H1 (cell line): Measurements from ENCODE around the gene ADGRA3. TPM values are rescaled to one million over a fixed set of nuclear protein-coding genes. Genes with fewer than 3 reads are reported as not detected.

Experiments used
- CTCF ChIA-PET: fragments of 300-600 bp; sonication (Branson Sonifier 250); formaldehyde crosslinking; loops from one replicate; lab custom pipeline; 2021; ENCODE audit not compliant: partially characterized antibody; lab: Charles Lee
- POLR2A ChIA-PET: fragments of 300-600 bp; sonication (Branson Sonifier 250); formaldehyde crosslinking; loops from one replicate; lab custom pipeline; 2021; ENCODE audit warnings: inconsistent platforms; ENCODE audit not compliant: partially characterized antibody; lab: Charles Lee
- DNase-seq, 2 experiments: peaks; one replicate each; pipeline versions ENCODE4 v3.0.0 to v3.0.0-alpha.2; 2010 to 2022; ENCODE audit warnings: low spot score in 2 of 2, low read depth in 1 of 2, mixed read lengths in 1 of 2
- FAIRE-seq: peaks from 2 replicates; lab custom pipeline; 2011; peaks lifted over from hg19 to GRCh38; lab: Jason Lieb, UNC
- H2AFZ ChIP-seq: 2 replicates; pipeline ENCODE4 v1.8.1; 2012; ENCODE audit warnings: low read length, inconsistent platforms
- H2AK5ac ChIP-seq: 2 replicates; pipeline ENCODE4 v1.6.1; 2013; ENCODE audit warnings: low read depth, low read length
- H2BK120ac ChIP-seq: replicated peaks from 2 replicates; pipeline ENCODE3; 2013; ENCODE audit warnings: low read depth, low read length, inconsistent platforms
- H2BK12ac ChIP-seq: 2 replicates; pipeline ENCODE4 v1.6.1; 2013; ENCODE audit warnings: low read depth, low read length
- H2BK15ac ChIP-seq: 2 replicates; pipeline ENCODE4 v1.6.1; 2013; ENCODE audit warnings: low read length
- H2BK20ac ChIP-seq: 2 replicates; pipeline ENCODE4 v1.6.1; 2013; ENCODE audit warnings: low read length
- H2BK5ac ChIP-seq: 2 replicates; pipeline ENCODE4 v1.6.1; 2013; ENCODE audit warnings: low read depth, low read length
- H3K14ac ChIP-seq: 2 replicates; pipeline ENCODE4 v1.6.1; 2013; ENCODE audit warnings: inconsistent platforms; ENCODE audit not compliant: insufficient read length
- H3K18ac ChIP-seq: 2 replicates; pipeline ENCODE4 v1.6.1; 2013; ENCODE audit warnings: low read length; ENCODE audit errors: extremely low read depth
- H3K23ac ChIP-seq: 2 replicates; pipeline ENCODE4 v1.6.1; 2013; ENCODE audit warnings: inconsistent platforms; ENCODE audit not compliant: insufficient read length
- H3K23me2 ChIP-seq: 2 replicates; pipeline ENCODE4 v1.6.1; 2013; ENCODE audit warnings: low read depth, low read length
- H3K27ac ChIP-seq: 2 replicates; pipeline ENCODE4 v1.6.1; 2011; ENCODE audit warnings: low read depth, low read length, inconsistent platforms
- H3K27me3 ChIP-seq, 4 experiments: replicated peaks in 1 of 4; 1 replicate in 1 of 4; 2 replicates in 3 of 4; pipeline versions ENCODE4 v1.6.1 to v1.8.1; 2011 to 2013; ENCODE audit warnings: low read length in 3 of 4, mild to moderate bottlenecking in 3 of 4, inconsistent platforms in 2 of 4, mixed read lengths in 2 of 4, moderate library complexity in 1 of 4; ENCODE audit not compliant: control insufficient read depth in 3 of 4, insufficient read depth in 3 of 4; ENCODE audit errors: extremely low read depth in 1 of 4
- H3K36me3 ChIP-seq, 4 experiments: 2 replicates each; pipeline versions ENCODE4 v1.6.1 to v1.8.1; 2011 to 2013; ENCODE audit warnings: mild to moderate bottlenecking in 4 of 4, low read length in 3 of 4, moderate library complexity in 2 of 4, control low read depth in 1 of 4, inconsistent platforms in 1 of 4; ENCODE audit not compliant: insufficient read depth in 4 of 4, control insufficient read depth in 2 of 4
- H3K4ac ChIP-seq: replicated peaks from 2 replicates; pipeline ENCODE3; 2013; ENCODE audit warnings: low read length, low read depth, mixed read lengths, inconsistent platforms; ENCODE audit not compliant: insufficient read length
- H3K4me1 ChIP-seq, 4 experiments: replicated peaks in 1 of 4; 1 replicate in 1 of 4; 2 replicates in 3 of 4; pipeline versions ENCODE4 v1.6.1 to v1.8.1; 2011 to 2013; ENCODE audit warnings: low read length in 3 of 4, inconsistent platforms in 2 of 4, mixed read lengths in 1 of 4; ENCODE audit not compliant: insufficient read depth in 4 of 4, control insufficient read depth in 3 of 4
- H3K4me2 ChIP-seq, 2 experiments: 2 replicates each; pipeline versions ENCODE4 v1.6.1 to v1.8.1; 2011 to 2013; ENCODE audit warnings: low read depth in 2 of 2, low read length in 2 of 2, control low read depth in 1 of 2, inconsistent platforms in 1 of 2, mild to moderate bottlenecking in 1 of 2; ENCODE audit not compliant: insufficient read depth in 1 of 2
- H3K4me3 ChIP-seq, 4 experiments: fragments of 200-600, 300-600 bp in 1 of 4; sonication (generic), shearing (Covaris generic), sonication (Bioruptor Twin) in 1 of 4; 2 replicates each; pipeline versions ENCODE4 v1.5.1 to v1.8.1; 2011 to 2016; ENCODE audit warnings: low read length in 4 of 4, low read depth in 3 of 4, control low read depth in 2 of 4, inconsistent platforms in 2 of 4, mild to moderate bottlenecking in 2 of 4, mixed read lengths in 1 of 4, moderate library complexity in 1 of 4; ENCODE audit not compliant: insufficient read depth in 2 of 4; ENCODE audit errors: extremely low read depth in 1 of 4
- H3K56ac ChIP-seq: replicated peaks from 2 replicates; pipeline ENCODE3; 2013; ENCODE audit warnings: low read depth, mild to moderate bottlenecking, mixed read lengths, low read length, inconsistent platforms; ENCODE audit not compliant: insufficient read length
- H3K79me1 ChIP-seq: 2 replicates; pipeline ENCODE4 v1.6.1; 2013; ENCODE audit warnings: low read depth, low read length, control low read depth
- H3K79me2 ChIP-seq, 2 experiments: 2 replicates each; pipeline versions ENCODE4 v1.6.1 to v1.8.1; 2012 to 2013; ENCODE audit warnings: low read length in 2 of 2, mild to moderate bottlenecking in 2 of 2, inconsistent platforms in 1 of 2; ENCODE audit not compliant: insufficient read depth in 2 of 2, control insufficient read depth in 1 of 2
- H3K9ac ChIP-seq, 4 experiments: replicated peaks in 1 of 4; 1 replicate in 1 of 4; 2 replicates in 3 of 4; pipeline versions ENCODE4 v1.6.1 to v1.8.1; 2011 to 2013; ENCODE audit warnings: low read depth in 3 of 4, low read length in 3 of 4, control low read depth in 2 of 4, mild to moderate bottlenecking in 2 of 4, moderate library complexity in 2 of 4, inconsistent platforms in 1 of 4; ENCODE audit errors: extremely low read depth in 1 of 4
- H3K9me3 ChIP-seq, 2 experiments: 2 replicates each; pipeline versions ENCODE4 v1.6.1 to v1.8.1; 2012 to 2013; ENCODE audit warnings: mild to moderate bottlenecking in 2 of 2, moderate library complexity in 2 of 2, control low read depth in 1 of 2, inconsistent platforms in 1 of 2, low read depth in 1 of 2, low read length in 1 of 2, mixed read lengths in 1 of 2; ENCODE audit not compliant: insufficient read depth in 2 of 2
- H4K20me1 ChIP-seq, 2 experiments: replicated peaks in 1 of 2; 2 replicates each; pipeline versions ENCODE3 to v1.8.1; 2011 to 2013; ENCODE audit warnings: inconsistent platforms in 2 of 2, low read length in 2 of 2, mild to moderate bottlenecking in 1 of 2; ENCODE audit not compliant: insufficient read depth in 2 of 2, control insufficient read depth in 1 of 2
- H4K5ac ChIP-seq: 2 replicates; pipeline ENCODE4 v1.6.1; 2013; ENCODE audit warnings: low read length, low read depth, mixed read lengths, inconsistent platforms; ENCODE audit not compliant: insufficient read length
- H4K8ac ChIP-seq: 2 replicates; pipeline ENCODE4 v1.8.0; 2013; ENCODE audit warnings: mild to moderate bottlenecking, moderate library complexity, low read length, inconsistent platforms; ENCODE audit not compliant: insufficient read depth; ENCODE audit errors: extremely low read depth
- H4K91ac ChIP-seq: replicated peaks from 2 replicates; pipeline ENCODE3; 2013; ENCODE audit warnings: low read length, mixed read lengths, inconsistent platforms; ENCODE audit not compliant: insufficient read length
- CTBP2 ChIP-seq: IDR thresholded peaks from 2 replicates; pipeline ENCODE4 v1.7.0; 2011; ENCODE audit warnings: borderline replicate concordance, mild to moderate bottlenecking, moderate library complexity, mixed read lengths, low read length; ENCODE audit not compliant: insufficient read depth, insufficient read length
- E2F6 ChIP-seq: IDR thresholded peaks from 2 replicates; pipeline ENCODE4 v1.6.1; 2012; ENCODE audit warnings: inconsistent platforms
- FOSL1 ChIP-seq: IDR thresholded peaks from 2 replicates; pipeline ENCODE4 v1.6.1; 2011; ENCODE audit warnings: mild to moderate bottlenecking, low read depth, low read length, moderate library complexity; ENCODE audit not compliant: insufficient read depth
- GTF2F1 ChIP-seq: IDR thresholded peaks from 2 replicates; pipeline ENCODE4 v1.6.1; 2012; ENCODE audit warnings: low read depth, low read length, improper control_type of control experiment, borderline replicate concordance
- JUN ChIP-seq: IDR thresholded peaks from 2 replicates; pipeline ENCODE4 v1.6.1; 2011; ENCODE audit warnings: low read depth, mild to moderate bottlenecking, improper control_type of control experiment, low read length
- PHF8 ChIP-seq: fragments of 200-600 bp; sonication (generic); conservative IDR thresholded peaks from 2 replicates; pipeline ENCODE4 v1.7.1; 2012; ENCODE audit warnings: low read depth, mild to moderate bottlenecking, inconsistent platforms, low read length, moderate library complexity
- SIN3A ChIP-seq, 2 experiments: IDR thresholded peaks in 1 of 2; conservative IDR thresholded peaks in 1 of 2; 2 replicates each; pipeline ENCODE4 v1.6.1; 2011 to 2012; ENCODE audit warnings: low read length in 2 of 2, improper control_type of control experiment in 1 of 2, low read depth in 1 of 2, mild to moderate bottlenecking in 1 of 2
- SIRT6 ChIP-seq: IDR thresholded peaks from one replicate; pipeline ENCODE4 v1.7.1; 2012; ENCODE audit warnings: low read length, inconsistent platforms
- TAF1 ChIP-seq: IDR thresholded peaks from 2 replicates; pipeline ENCODE4 v1.6.1; 2011; ENCODE audit warnings: mild to moderate bottlenecking, low read depth, low read length
- TAF7 ChIP-seq: optimal IDR thresholded peaks from 2 replicates; pipeline ENCODE3; 2011; ENCODE audit warnings: low read depth, mild to moderate bottlenecking, inconsistent platforms, low read length, moderate library complexity, borderline replicate concordance
- ZNF274 ChIP-seq: IDR thresholded peaks from 2 replicates; pipeline ENCODE4 v1.7.0; 2012; ENCODE audit warnings: low read length, borderline replicate concordance; ENCODE audit errors: extremely low read depth
- WGBS, 2 experiments: shearing (Covaris generic) in 1 of 2; methylation state at CpG; one replicate each; pipeline versions ENCODE4 v1.1.6 to v1.1.7; 2013 to 2015; ENCODE audit warnings: low lambda C conversion rate in 2 of 2, mixed read lengths in 2 of 2, inconsistent platforms in 1 of 2, low coverage in 1 of 2, missing lambda C conversion rate in 1 of 2; ENCODE audit not compliant: insufficient replicate concordance in 2 of 2, insufficient coverage in 1 of 2, insufficient read length in 1 of 2; ENCODE audit errors: extremely low coverage in 1 of 2, missing lambda C conversion rate in 1 of 2; 5-methylcytosine and 5-hydroxymethylcytosine counted together
- polyA plus RNA-seq, 7 experiments: library from polyadenylated mRNA; depleted of rRNA in 3 of 7; stranded (reverse) in 5 of 7; unstranded in 2 of 7; fragments of >200 nt in 5 of 7; fragments of 200-250 nt in 2 of 7; gene quantifications; 1 replicate in 5 of 7; 2 replicates in 1 of 7; 4 replicates in 1 of 7; pipeline versions ENCODE4 v1.2.1 to v1.2.3, GENCODE V29; 2011 to 2013; ENCODE audit warnings: missing spikeins in 2 of 7, mixed read lengths in 2 of 7
- total RNA-seq: library from RNA; stranded (reverse); fragmentation: NEBNext Ultra II Directional; extraction: Animal tissue kit (Norgen Biotek cat#: 25700); gene quantifications from 2 replicates; pipeline ENCODE4 v1.2.1, GENCODE V29; 2021
- TF ChIP-seq, protein P1 (sequence below): IDR thresholded peaks from 2 replicates; pipeline ENCODE4 v1.6.1; 2011; ENCODE audit warnings: low read length, improper control_type of control experiment

Gene ADGRA3
- total and polyA plus RNA-seq, 2 of the 8 experiments (the other 6 are each of a cell fraction or from before 2014, with no cell fraction given), result 31.5 to 63.0 TPM

DNA sequence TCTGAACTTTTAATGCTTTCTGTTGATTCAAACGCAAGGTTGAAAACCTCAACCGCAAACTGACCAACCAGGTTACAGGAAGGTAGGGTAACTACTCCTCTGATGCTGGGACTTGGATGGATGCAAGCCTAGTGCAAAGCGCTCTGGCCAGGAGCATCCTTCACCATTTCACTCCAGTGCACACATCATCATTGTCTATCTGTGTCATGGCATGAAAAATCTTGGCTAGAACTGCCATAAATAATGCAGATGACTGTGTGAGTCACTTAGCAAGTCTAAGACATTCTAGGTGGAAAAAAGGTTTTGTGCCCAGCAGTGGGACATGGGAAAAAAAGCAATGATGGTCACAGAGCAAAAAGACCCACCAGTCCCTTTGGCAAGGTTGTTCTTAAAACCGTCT is 10.9 kb downstream of the ADGRA3 start:
- H2AFZ ChIP-seq, result no peak overlapping the region
- H4K8ac ChIP-seq, result no peak overlapping the region
- no peak for DNase-seq
- no peak overlapping the region for H2BK20ac ChIP-seq
- H3K4me1 ChIP-seq, result peaks cover 2 to 45% (median 21%) of the 10 kb centered on the region in 4 experiments; a peak in 5 of 7 replicates
- H4K5ac ChIP-seq, result no peak overlapping the region
- H2BK12ac ChIP-seq, result no peak overlapping the region
- no peak overlapping the region for H3K23ac ChIP-seq
- peaks cover 22% of the 10 kb centered on the region for H3K79me1 ChIP-seq
- no peaks in the 10 kb centered on the region for H3K27me3 ChIP-seq
- no peak overlapping the region for H3K14ac ChIP-seq
- ChIA-PET POLR2A (interaction anchor here (4.7 kb wide), 1 partner anchor 11 kb away, joined by 62 read pairs; the partner anchor contains the start of gene ADGRA3), CTCF (no interaction called here)
- no peak overlapping the region for H3K4me3 ChIP-seq
- peaks cover 19 to 31% of the 10 kb centered on the region in 2 experiments for H4K20me1 ChIP-seq
- no peak overlapping the region for H3K4ac ChIP-seq
- 94% methylated on average over 4 of the region's 4 CpGs; no CpG with 5 or more reads in 1 of the 2 experiments for WGBS, 2 experiments
- no peaks in the 10 kb centered on the region for H3K36me3 ChIP-seq
- no peak for FAIRE-seq
- no peak overlapping the region for H4K91ac ChIP-seq
- no peak overlapping the region; a peak in 1 of 7 replicates for H3K9ac ChIP-seq
- no peak overlapping the region; the same call in 1 of the 2 replicates for H2BK5ac ChIP-seq
- H3K4me2 ChIP-seq, result no peak overlapping the region
- no peak overlapping the region for H2AK5ac ChIP-seq
- H3K27ac ChIP-seq, result no peak overlapping the region
- no peak overlapping the region for H3K56ac ChIP-seq
- no peaks in the 10 kb centered on the region for H3K9me3 ChIP-seq
- H2BK120ac ChIP-seq, result no peak overlapping the region
- no peak overlapping the region for H2BK15ac ChIP-seq
- no peak overlapping the region for H3K18ac ChIP-seq
- H3K79me2 ChIP-seq, result peaks cover 26 to 35% of the 10 kb centered on the region in 2 experiments
- peaks cover 2% of the 10 kb centered on the region; the same call in 1 of the 2 replicates for H3K23me2 ChIP-seq
- TF ChIP-seq SIN3A (conservative IDR thresholded peaks at IDR 0.05 in 1 of 2, IDR thresholded peaks at IDR 0.05 in 1 of 2; ENCODE audit: low read depth in 1 of 2, low read length in 2 of 2), result no peak
- no peak for TF ChIP-seq TAF1
- no peak for TF ChIP-seq ZNF274
- TF ChIP-seq SIRT6, result no peak
- TF ChIP-seq TAF7, result no peak
- no peak for TF ChIP-seq GTF2F1
- TF ChIP-seq E2F6, result no peak
- TF ChIP-seq CTBP2, result no peak
- no peak for TF ChIP-seq FOSL1
- TF ChIP-seq, protein P1, sequence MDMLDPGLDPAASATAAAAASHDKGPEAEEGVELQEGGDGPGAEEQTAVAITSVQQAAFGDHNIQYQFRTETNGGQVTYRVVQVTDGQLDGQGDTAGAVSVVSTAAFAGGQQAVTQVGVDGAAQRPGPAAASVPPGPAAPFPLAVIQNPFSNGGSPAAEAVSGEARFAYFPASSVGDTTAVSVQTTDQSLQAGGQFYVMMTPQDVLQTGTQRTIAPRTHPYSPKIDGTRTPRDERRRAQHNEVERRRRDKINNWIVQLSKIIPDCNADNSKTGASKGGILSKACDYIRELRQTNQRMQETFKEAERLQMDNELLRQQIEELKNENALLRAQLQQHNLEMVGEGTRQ, result no peak
- TF ChIP-seq JUN, result no peak
- no peak for TF ChIP-seq PHF8
